HT1080 (cell line): ENCODE results near the gene BCR. TPM values are rescaled to one million over a fixed set of nuclear protein-coding genes. Genes with fewer than 3 reads are reported as not detected.
"Not testable (repeated sequence)": the region's sequence is repeated elsewhere in the genome, so short reads cannot be mapped to it uniquely, and the experiment has no call there.

Source experiments
- DNase-seq: peaks from one replicate; pipeline ENCODE4 v3.0.0-alpha.2; 2015; ENCODE audit warnings: low read depth
- total RNA-seq: library from RNA; depleted of rRNA; stranded (reverse); fragments of >200 nt; shearing (Covaris generic); gene quantifications from 2 replicates; pipeline ENCODE4 v1.2.3, GENCODE V29; 2014

Gene BCR
- total RNA-seq, 1 experiment from 2014 or later: 26.5 TPM

- DNase-seq: peak; percentile 88
These were observed 105.4 kb downstream of the BCR start for GRCh38 chr22:23285734-23286133.

GRCh38 chr22:23286296-23286695, 106.0 kb downstream of the BCR start:
- DNase-seq: no peak

- no peak for DNase-seq
These were observed 107.1 kb downstream of the BCR start for GRCh38 chr22:23287136-23288095.

- DNase-seq: no peak
These were observed 108.2 kb downstream of the BCR start for GRCh38 chr22:23288301-23289129.

- DNase-seq: no peak
These were observed 108.8 kb downstream of the BCR start for GRCh38 chr22:23289130-23289503.

GRCh38 chr22:23289851-23290724, 109.8 kb downstream of the BCR start:
- DNase-seq: peak; percentile 51

- DNase-seq: no peak
These were observed 111.6 kb downstream of the BCR start for GRCh38 chr22:23291806-23292452.

GRCh38 chr22:23292453-23293350, 112.4 kb downstream of the BCR start:
- DNase-seq: no peak

- DNase-seq: no peak
These were observed 113.4 kb downstream of the BCR start for GRCh38 chr22:23293720-23294119.

- DNase-seq: no peak
These were observed 113.9 kb downstream of the BCR start for GRCh38 chr22:23294221-23294620.

GRCh38 chr22:23300476-23300875, 120.2 kb downstream of the BCR start:
- no peak for DNase-seq

GRCh38 chr22:23301591-23301990, 121.3 kb downstream of the BCR start:
- no peak for DNase-seq

- peak; percentile 64 for DNase-seq
These were observed 122.1 kb downstream of the BCR start for GRCh38 chr22:23302171-23303002.

- DNase-seq: peak; percentile 94
These were observed 125.1 kb downstream of the BCR start for GRCh38 chr22:23305321-23305910.

GRCh38 chr22:23305922-23306374, 125.6 kb downstream of the BCR start:
- peak; percentile 83 for DNase-seq

GRCh38 chr22:23306438-23306921, 126.2 kb downstream of the BCR start:
- DNase-seq: peak; percentile 60

- no peak for DNase-seq
These were observed 126.6 kb downstream of the BCR start for GRCh38 chr22:23306926-23307325.

- not testable (repeated sequence) for DNase-seq
These were observed 127.2 kb downstream of the BCR start for GRCh38 chr22:23307511-23307910.
